GM19324 (cell line): Measurements from ENCODE around the gene PTPRD.
A peak's percentile ranks its signal among the peaks of the same experiment; 100 is the strongest.

ENCODE experiments used
- ATAC-seq: cut with Tn5 transposase; IDR thresholded peaks from one replicate; pipeline ENCODE4 v1.9.1; 2021; ENCODE audit warnings: mild to moderate bottlenecking, moderate library complexity; ENCODE audit not compliant: unreplicated experiment, low FRiP score

PTPRD gene

DNA sequence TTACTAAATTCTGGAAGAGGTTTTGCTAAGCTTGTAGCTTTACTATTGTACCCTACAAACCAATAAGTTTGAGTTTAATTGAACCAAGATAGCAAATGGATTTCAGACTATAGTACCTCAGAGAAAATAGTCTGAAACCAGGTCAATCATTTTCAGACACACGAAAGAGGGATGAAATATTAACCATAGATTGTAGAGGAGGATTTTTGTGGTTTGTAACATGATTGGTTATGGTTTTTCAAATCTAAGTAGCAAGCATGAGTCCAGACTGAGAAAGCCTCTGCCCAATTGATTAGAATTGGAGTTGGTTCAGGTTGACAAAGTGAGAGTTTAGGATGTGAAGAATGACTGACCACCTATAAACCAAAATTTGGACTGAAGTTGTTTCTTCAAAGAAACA, 2250.6 kb downstream of the PTPRD start:
- peak; percentile 53 for ATAC-seq

DNA sequence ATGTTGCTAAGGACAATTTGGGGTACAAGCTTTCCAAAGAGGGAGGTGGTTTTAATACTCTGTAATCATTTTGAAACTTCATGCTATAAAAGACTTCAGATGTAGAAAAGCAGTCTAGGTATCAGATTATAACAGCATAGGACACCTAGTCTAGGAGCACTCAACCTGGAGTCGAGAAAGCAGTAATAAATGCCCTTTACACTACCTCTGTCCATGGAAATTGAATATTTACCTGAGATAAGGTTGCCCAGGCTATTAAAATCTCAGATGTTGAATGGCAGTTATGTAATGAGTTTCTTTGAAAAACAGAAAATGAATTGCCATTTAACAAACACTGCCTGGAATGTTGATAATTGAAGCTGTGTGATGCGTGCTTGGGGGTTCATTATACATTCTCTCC, 2251.4 kb downstream of the PTPRD start:
- ATAC-seq = no peak

DNA sequence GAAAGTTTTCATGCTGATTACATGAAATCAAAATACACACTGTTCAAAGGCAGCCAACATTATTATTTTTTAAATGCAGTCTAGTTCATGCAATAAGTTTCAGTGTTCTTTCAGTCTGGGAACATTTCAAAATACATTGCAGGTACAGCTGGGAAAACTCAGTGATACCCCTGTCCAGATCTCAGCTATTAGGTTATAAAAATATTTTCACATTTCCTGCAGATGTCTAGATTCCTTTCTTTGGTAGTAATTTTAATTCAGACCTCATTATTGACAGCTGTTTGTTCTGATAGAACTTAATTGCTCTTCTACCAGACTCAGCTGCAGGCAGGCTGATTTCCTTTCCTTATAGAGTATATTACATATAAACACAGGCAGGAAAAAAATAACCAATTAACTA, 2256.4 kb downstream of the PTPRD start:
- no peak for ATAC-seq

DNA sequence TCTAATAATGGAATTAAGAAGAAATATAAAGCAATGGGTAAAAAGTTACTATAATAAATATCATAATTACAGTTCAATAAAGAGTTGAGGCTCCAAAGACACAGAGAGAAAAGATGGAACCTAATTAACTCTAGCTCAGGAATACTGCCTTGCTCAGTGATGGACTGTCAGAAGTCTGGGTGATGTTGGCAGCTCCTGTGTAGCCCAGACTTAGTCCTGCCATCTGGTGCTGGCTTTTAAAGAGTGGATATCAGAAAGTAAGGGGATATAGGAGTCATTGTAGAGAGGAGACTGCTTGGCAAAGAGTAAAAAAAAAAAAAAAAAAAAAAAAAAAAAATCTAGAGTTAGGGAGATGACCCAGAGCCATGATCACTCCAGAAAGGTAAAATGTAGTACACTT, 2261.4 kb downstream of the PTPRD start:
- ATAC-seq = no peak

DNA sequence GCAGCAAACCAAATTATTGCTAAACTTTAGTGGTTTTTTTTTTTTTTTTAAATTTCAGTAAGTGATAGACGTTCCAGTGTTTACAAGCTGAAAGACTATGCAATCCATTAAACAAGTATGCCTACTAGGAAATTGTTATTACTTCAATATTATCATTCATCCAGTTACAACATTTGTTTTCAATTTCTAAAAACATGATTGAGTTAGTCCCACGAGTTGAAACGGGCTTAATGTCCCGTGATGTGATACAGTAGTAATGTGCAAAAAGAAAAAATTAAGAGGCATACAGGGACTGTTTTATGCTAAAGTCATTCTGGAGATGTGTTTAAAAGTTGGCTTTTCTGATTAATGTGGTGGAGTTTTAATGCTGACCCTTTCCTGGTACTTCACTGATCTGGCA, 2262.9 kb downstream of the PTPRD start:
- no peak for ATAC-seq

DNA sequence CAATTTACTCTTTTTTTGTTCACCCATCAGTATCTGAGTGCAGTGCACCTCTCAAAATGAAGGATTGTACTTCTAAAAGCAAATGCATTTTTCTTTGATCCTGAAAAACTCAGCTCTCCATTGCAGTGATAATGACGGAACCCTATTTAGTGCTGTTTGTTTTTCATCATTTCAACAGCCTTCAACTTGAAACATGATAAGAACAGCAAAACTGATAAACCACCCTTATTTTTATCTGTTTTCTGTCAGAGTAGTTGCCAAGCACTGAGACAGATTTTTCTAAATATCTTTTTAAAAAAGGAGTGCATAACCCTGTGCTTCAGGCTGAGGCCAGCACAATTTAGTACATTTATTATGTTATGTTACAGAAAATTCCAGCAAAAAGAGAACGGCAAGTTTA, 2263.4 kb downstream of the PTPRD start:
- no peak for ATAC-seq

DNA sequence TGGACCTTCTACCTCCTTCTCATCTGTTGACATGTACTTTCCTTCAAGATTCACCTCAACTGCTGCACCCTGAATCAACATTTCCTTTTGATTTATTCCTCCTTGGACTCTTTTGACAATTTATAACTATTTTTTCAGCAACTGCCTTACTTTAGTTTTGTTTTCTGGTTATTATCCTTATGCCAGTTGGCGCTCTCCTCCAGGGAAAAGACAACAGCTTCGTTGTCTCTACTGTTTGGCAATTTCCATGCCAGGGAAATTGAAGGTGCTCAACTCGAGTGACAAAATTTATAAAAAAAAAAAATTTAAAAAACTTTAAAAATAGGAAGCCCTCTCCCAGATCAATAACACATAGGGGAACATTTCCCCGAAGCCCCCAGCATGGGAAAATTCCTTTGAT, 2264.0 kb downstream of the PTPRD start:
- no peak for ATAC-seq

GRCh38 chr9:8346296-8346695, 2266.5 kb downstream of the PTPRD start:
- ATAC-seq = no peak

GRCh38 chr9:8338767-8339510, 2273.9 kb downstream of the PTPRD start:
- ATAC-seq = no peak

- ATAC-seq = no peak
Measured at GRCh38 chr9:8337834-8338766, 2274.7 kb downstream of the PTPRD start.

DNA sequence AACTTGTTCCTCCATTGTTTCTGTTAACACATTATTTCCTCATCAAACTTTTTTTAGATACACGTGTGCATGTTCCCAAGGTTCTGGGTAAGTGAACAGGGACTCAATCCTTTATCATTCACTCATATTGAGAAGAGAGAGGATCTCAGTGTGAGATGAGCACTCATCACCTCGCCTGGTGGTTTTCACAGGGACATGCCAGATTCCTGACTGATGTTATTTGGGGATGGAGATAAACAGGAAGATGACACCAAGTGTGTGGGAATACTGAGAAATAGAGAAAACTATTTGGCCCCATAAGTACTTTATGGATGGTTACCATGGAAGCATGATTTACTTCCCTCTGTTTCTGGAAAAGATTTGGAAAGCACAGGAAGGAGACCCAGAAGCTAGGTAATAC, 2279.9 kb downstream of the PTPRD start:
- no peak for ATAC-seq

DNA sequence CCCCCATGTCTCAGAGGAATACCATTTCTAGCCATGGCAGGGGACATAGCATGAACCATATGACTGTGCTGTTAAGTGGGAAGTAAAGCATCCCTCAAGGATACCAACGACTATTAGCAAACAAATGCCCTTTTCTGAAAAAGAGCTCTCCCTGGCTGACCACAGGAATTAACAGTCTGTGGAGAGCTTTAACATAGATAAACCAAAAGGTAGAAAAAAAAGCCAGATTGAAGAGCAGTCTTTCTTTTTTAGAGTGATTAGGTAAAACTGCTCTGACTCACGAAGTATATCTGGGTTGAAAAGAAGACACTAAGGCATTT, 2280.5 kb downstream of the PTPRD start:
- ATAC-seq = no peak

GRCh38 chr9:8331507-8332330, 2281.1 kb downstream of the PTPRD start:
- no peak for ATAC-seq

- no peak for ATAC-seq
Measured at GRCh38 chr9:8329561-8330283, 2283.1 kb downstream of the PTPRD start.

GRCh38 chr9:8315211-8315610, 2297.6 kb downstream of the PTPRD start:
- no peak for ATAC-seq

- ATAC-seq = no peak
Measured at GRCh38 chr9:8309258-8309657, 2303.5 kb downstream of the PTPRD start.

DNA sequence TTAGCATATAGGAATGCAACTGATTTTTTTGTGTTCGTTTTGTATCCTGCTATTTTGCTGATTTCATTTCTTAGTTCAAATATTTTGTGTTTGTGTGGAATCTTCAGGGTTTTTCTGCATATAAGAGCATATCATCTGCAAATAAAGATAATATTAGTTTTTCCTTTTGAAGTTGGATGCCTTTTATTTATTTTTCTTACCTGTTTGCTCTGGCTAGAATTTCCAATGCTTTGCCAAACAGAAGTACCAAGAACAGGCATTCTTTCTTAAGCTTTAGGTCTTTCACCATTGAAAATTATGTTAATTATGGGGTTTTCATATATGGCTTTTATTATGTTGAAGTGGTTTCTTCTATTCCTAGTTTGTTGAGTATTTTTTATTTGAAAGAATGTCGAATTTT, 2308.1 kb downstream of the PTPRD start:
- ATAC-seq = no peak

GRCh38 chr9:8301296-8301695, 2311.5 kb downstream of the PTPRD start:
- no peak for ATAC-seq

DNA sequence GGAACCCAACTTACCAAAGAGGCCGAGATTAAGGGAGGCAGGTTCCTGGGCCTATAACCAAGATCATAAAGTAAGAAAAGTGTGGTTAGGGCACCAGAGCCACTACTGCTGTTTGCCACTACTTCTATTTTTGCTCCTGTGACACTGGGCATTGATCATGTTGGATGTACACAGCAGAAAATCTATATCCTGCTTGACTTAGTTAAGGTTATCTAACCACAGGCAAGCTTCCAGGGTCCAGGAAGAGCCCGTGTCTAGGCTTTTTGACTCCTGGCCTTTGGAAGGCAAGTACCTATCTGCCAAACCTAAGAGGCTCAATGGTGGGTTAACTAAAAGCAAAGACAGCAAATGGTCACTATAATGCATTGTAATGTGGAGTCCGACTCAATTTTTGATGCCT, 2315.8 kb downstream of the PTPRD start:
- no peak for ATAC-seq

DNA sequence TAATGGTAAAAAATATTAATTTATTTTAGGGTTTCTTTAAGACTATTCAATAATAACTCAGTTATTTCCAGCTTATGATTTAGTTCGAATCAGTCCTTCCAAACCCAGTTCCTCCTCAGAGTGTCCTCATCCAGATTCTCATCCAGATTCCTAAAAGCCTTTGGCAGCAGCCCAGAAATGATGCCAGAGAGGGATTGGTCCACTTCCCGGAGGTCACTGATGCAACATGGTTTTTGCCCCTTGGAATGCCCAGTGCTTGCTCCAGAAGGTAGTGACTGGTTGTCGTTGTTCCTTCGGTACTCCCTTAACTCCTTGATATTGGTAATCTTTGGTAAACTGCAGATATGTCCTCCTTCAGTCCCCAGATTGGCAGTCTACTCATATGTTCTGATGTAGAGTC, 2320.1 kb downstream of the PTPRD start:
- no peak for ATAC-seq
